ENCODE measurements around the gene NUP107. TPM values are rescaled to one million over a fixed set of nuclear protein-coding genes. Genes with fewer than 3 reads are reported as not detected.
A peak's percentile ranks its signal among the peaks of the same experiment; 100 is the strongest.
"Not testable (repeated sequence)": the region's sequence is repeated elsewhere in the genome, so short reads cannot be mapped to it uniquely, and the experiment has no call there.

NUP107 gene
- polyA plus RNA-seq (2012; ENCODE audit: low read depth, missing spikeins): 33.3 TPM

GRCh38 chr12:68686595-68687521 lies at the start of gene NUP107:
TSS of gene NUP107 (plus strand) at chr12:68686978. CDS start at chr12:68687066, 88 bp downstream.
- FAIRE-seq: peak; percentile 89
- peak; percentile 78 for DNase-seq (ENCODE audit: insufficient read length, low spot score)
- TF ChIP-seq SPI1 (IDR thresholded peaks at IDR 0.05; ENCODE audit: low read depth, low read length) (no peak), PAX5 (IDR thresholded peaks at IDR 0.05; ENCODE audit: insufficient read depth, low read length, severe bottlenecking) (no peak), POLR2A (IDR thresholded peaks at IDR 0.05; ENCODE audit: low read depth, low read length) (peak; percentile 93), POU2F2 (IDR thresholded peaks at IDR 0.05; ENCODE audit: low read depth, low read length) (peak; percentile 90), POLR2AphosphoS5 (IDR thresholded peaks at IDR 0.05; ENCODE audit: low read depth, low read length) (peak; percentile 92), TAF1 (IDR thresholded peaks at IDR 0.05; ENCODE audit: low read depth, low read length) (peak; percentile 91)

DNA sequence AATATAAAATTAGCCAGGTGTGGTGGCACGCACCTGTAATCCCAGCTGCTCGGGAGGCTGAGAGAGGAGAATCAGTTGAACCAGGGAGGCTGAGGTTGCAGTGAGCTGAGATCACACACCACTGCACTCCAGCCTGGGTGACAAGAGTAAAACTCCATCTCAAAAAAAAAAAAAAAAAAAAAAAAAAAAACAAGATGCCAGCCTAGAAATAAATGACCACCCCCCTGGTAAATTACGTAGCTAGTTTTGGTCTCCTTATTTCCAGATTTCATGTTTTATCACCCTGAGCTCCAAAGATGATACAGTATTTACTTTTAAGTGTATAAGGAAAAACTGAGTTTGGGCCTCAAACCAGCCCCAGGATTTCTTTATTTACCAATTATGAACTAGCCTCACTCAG lies 49.3 kb upstream of the NUP107 start:
- not testable (repeated sequence) for FAIRE-seq; DNase-seq (ENCODE audit: insufficient read length, low spot score)

- no peak for FAIRE-seq
- no peak for DNase-seq (ENCODE audit: insufficient read length, low spot score)
- TF ChIP-seq TAF1 (IDR thresholded peaks at IDR 0.05; ENCODE audit: low read depth, low read length) (no peak), POLR2AphosphoS5 (IDR thresholded peaks at IDR 0.05; ENCODE audit: low read depth, low read length) (no peak), POU2F2 (IDR thresholded peaks at IDR 0.05; ENCODE audit: low read depth, low read length) (no peak), SPI1 (IDR thresholded peaks at IDR 0.05; ENCODE audit: low read depth, low read length) (no peak), POLR2A (IDR thresholded peaks at IDR 0.05; ENCODE audit: low read depth, low read length) (no peak), PAX5 (IDR thresholded peaks at IDR 0.05; ENCODE audit: insufficient read depth, low read length, severe bottlenecking) (no peak)
These were observed 48.6 kb upstream of the NUP107 start for GRCh38 chr12:68638171-68638570.

- FAIRE-seq (peak; percentile 9), DNase-seq (ENCODE audit: insufficient read length, low spot score) (no peak)
- no peak for TF ChIP-seq POU2F2 (IDR thresholded peaks at IDR 0.05; ENCODE audit: low read depth, low read length)
- no peak for TF ChIP-seq PAX5 (IDR thresholded peaks at IDR 0.05; ENCODE audit: insufficient read depth, low read length, severe bottlenecking)
- TF ChIP-seq TAF1 (IDR thresholded peaks at IDR 0.05; ENCODE audit: low read depth, low read length): no peak
- TF ChIP-seq SPI1 (IDR thresholded peaks at IDR 0.05; ENCODE audit: low read depth, low read length): no peak
- TF ChIP-seq POLR2A (IDR thresholded peaks at IDR 0.05; ENCODE audit: low read depth, low read length): no peak
- no peak for TF ChIP-seq POLR2AphosphoS5 (IDR thresholded peaks at IDR 0.05; ENCODE audit: low read depth, low read length)
These were observed 47.9 kb upstream of the NUP107 start for GRCh38 chr12:68638721-68639395.

DNA sequence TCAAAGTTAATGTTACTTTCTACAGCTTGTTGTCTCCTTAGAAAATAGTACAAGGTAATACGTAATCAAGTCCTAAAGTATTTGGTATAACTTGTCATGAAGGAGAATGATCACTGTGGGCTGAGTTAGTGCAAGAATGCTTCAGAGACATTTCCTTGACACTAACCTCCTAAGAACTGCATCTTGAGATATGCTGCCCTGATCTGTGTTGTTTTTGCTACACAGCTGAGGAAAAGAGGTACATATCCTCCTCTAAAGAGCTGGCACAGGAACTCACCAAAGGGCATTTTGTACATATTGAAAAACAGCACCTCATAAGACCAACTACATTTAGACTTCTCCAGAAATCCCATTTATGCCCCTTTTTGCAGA lies 47.4 kb upstream of the NUP107 start:
- no peak for TF ChIP-seq POLR2AphosphoS5 (IDR thresholded peaks at IDR 0.05; ENCODE audit: low read depth, low read length)
- TF ChIP-seq PAX5 (IDR thresholded peaks at IDR 0.05; ENCODE audit: insufficient read depth, low read length, severe bottlenecking): no peak
- TF ChIP-seq TAF1 (IDR thresholded peaks at IDR 0.05; ENCODE audit: low read depth, low read length): no peak
- no peak for TF ChIP-seq SPI1 (IDR thresholded peaks at IDR 0.05; ENCODE audit: low read depth, low read length)
- TF ChIP-seq POLR2A (IDR thresholded peaks at IDR 0.05; ENCODE audit: low read depth, low read length): no peak
- no peak for TF ChIP-seq POU2F2 (IDR thresholded peaks at IDR 0.05; ENCODE audit: low read depth, low read length)
- no peak for DNase-seq (ENCODE audit: insufficient read length, low spot score)
- FAIRE-seq: peak; percentile 57

DNA sequence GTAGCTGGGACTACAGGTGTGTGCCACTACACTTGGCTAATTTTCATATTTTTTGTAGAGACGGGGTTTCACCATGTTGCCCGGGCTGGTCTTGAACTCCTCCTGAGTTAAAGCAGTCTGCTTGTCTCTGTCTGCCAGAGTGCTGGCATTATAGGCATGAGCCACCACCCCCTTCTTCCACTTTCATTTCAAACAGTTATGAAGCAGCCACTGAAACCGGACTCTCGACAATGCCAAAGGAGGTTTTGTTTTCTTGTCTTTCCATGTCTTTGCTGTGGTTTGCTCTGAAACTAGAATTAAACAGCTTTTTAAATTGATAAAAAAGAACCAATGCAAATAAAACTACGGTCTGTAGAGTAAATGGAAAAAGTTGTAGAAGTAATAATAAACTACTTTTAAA lies 45.6 kb upstream of the NUP107 start:
- FAIRE-seq (peak; percentile 88), DNase-seq (ENCODE audit: insufficient read length, low spot score) (peak; percentile 29)
- no peak for TF ChIP-seq POLR2AphosphoS5 (IDR thresholded peaks at IDR 0.05; ENCODE audit: low read depth, low read length)
- no peak for TF ChIP-seq POLR2A (IDR thresholded peaks at IDR 0.05; ENCODE audit: low read depth, low read length)
- no peak for TF ChIP-seq SPI1 (IDR thresholded peaks at IDR 0.05; ENCODE audit: low read depth, low read length)
- no peak for TF ChIP-seq PAX5 (IDR thresholded peaks at IDR 0.05; ENCODE audit: insufficient read depth, low read length, severe bottlenecking)
- no peak for TF ChIP-seq TAF1 (IDR thresholded peaks at IDR 0.05; ENCODE audit: low read depth, low read length)
- no peak for TF ChIP-seq POU2F2 (IDR thresholded peaks at IDR 0.05; ENCODE audit: low read depth, low read length)

- FAIRE-seq (no peak), DNase-seq (ENCODE audit: insufficient read length, low spot score) (no peak)
- TF ChIP-seq SPI1 (IDR thresholded peaks at IDR 0.05; ENCODE audit: low read depth, low read length) (no peak), TAF1 (IDR thresholded peaks at IDR 0.05; ENCODE audit: low read depth, low read length) (no peak), POLR2A (IDR thresholded peaks at IDR 0.05; ENCODE audit: low read depth, low read length) (no peak), PAX5 (IDR thresholded peaks at IDR 0.05; ENCODE audit: insufficient read depth, low read length, severe bottlenecking) (no peak), POU2F2 (IDR thresholded peaks at IDR 0.05; ENCODE audit: low read depth, low read length) (no peak), POLR2AphosphoS5 (IDR thresholded peaks at IDR 0.05; ENCODE audit: low read depth, low read length) (no peak)
These were observed 40.3 kb upstream of the NUP107 start for GRCh38 chr12:68646484-68646883.

- TF ChIP-seq POLR2AphosphoS5 (IDR thresholded peaks at IDR 0.05; ENCODE audit: low read depth, low read length): no peak
- TF ChIP-seq POU2F2 (IDR thresholded peaks at IDR 0.05; ENCODE audit: low read depth, low read length): no peak
- TF ChIP-seq POLR2A (IDR thresholded peaks at IDR 0.05; ENCODE audit: low read depth, low read length): no peak
- TF ChIP-seq SPI1 (IDR thresholded peaks at IDR 0.05; ENCODE audit: low read depth, low read length): no peak
- no peak for TF ChIP-seq PAX5 (IDR thresholded peaks at IDR 0.05; ENCODE audit: insufficient read depth, low read length, severe bottlenecking)
- TF ChIP-seq TAF1 (IDR thresholded peaks at IDR 0.05; ENCODE audit: low read depth, low read length): no peak
- FAIRE-seq (no peak), DNase-seq (ENCODE audit: insufficient read length, low spot score) (no peak)
These were observed 39.3 kb upstream of the NUP107 start for GRCh38 chr12:68647507-68647906.

DNA sequence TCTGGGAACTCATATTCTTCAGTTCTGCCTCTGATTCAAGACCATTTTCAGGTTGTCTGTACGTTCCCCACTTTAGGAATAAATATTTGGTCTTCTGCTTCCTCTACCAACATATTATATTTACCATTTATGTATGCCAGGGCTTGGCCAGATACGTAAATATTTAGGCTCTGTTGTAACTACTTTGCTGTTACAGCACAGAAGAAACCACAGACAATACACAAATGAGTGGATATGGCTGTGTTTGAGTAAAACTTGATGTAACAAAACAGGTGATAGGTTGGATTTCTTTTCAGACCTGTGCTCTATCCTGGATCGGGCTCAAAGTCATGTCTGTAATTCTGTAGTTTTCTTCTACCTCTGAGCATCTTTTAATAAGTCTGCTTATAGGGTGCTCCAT lies 38.6 kb upstream of the NUP107 start:
- TF ChIP-seq TAF1 (IDR thresholded peaks at IDR 0.05; ENCODE audit: low read depth, low read length) (no peak), POLR2AphosphoS5 (IDR thresholded peaks at IDR 0.05; ENCODE audit: low read depth, low read length) (no peak)
- DNase-seq (ENCODE audit: insufficient read length, low spot score): no peak
- no peak for FAIRE-seq

Data from GM12891 (cell line).